GM18505 (cell line): ENCODE results near the gene WNT9B.

Source experiments
- ATAC-seq: cut with Tn5 transposase; IDR thresholded peaks from one replicate; pipeline ENCODE4 v1.9.1; 2021; ENCODE audit not compliant: unreplicated experiment
- POLR2A ChIP-seq: IDR thresholded peaks from 4 replicates; pipeline ENCODE4 v1.6.1; 2011; ENCODE audit warnings: borderline replicate concordance; ENCODE audit not compliant: insufficient read depth, insufficient read length; ENCODE audit errors: extremely low read depth

The WNT9B gene

GRCh38 chr17:46857600-46857999 lies 6.2 kb downstream of the WNT9B start:
- TF ChIP-seq POLR2A: no peak
- no peak for ATAC-seq

GRCh38 chr17:46859996-46860395 lies 8.6 kb downstream of the WNT9B start:
- no peak for ATAC-seq
- TF ChIP-seq POLR2A: no peak

GRCh38 chr17:46862949-46863348 lies 11.6 kb downstream of the WNT9B start:
- no peak for TF ChIP-seq POLR2A
- ATAC-seq: no peak

GRCh38 chr17:46863383-46864121 lies 12.2 kb downstream of the WNT9B start:
- no peak for ATAC-seq
- TF ChIP-seq POLR2A: no peak

- TF ChIP-seq POLR2A: no peak
- no peak for ATAC-seq
Observed at GRCh38 chr17:46865100-46865499, 13.7 kb downstream of the WNT9B start.

DNA sequence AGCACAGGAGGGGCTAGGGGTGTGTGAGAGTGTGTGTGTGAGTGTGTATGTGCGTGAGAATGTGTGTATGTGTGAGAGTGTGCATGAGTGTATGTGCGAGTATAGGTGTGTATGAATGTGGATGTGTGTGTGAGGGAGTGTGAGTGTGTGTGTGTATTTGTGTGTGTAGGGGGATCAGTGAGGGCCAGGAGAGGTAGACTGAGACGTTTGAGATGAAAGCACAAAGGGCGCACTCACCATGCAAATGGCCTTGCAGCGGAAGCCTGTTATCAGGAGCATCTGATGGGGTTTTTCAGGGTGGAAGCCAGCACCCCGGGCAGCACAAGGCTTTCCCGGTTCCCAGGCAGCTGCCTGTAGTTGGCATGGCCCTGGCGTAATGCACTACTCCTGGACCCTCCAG lies 14.9 kb downstream of the WNT9B start:
- no peak for TF ChIP-seq POLR2A
- ATAC-seq: no peak

DNA sequence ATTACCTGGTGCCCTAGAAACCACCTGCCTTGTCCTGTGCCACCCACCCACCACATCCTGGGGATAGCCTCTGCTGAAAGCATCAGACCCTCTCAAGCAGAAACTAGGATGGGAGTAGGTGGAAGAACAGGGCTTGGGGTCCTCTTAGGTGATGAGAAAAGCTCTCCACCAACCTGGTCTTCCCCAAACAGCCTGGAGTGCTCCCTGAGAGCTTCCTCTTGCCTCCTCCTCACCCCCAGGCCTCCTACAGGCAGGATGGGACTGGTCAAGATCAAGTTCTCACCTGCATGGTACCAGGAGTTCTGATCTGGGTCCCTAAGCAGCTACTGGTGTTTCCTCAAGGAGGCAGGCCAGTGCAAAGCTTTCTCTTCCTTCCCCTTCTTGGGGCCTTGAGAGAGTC lies 15.4 kb downstream of the WNT9B start:
- no peak for TF ChIP-seq POLR2A
- no peak for ATAC-seq

DNA sequence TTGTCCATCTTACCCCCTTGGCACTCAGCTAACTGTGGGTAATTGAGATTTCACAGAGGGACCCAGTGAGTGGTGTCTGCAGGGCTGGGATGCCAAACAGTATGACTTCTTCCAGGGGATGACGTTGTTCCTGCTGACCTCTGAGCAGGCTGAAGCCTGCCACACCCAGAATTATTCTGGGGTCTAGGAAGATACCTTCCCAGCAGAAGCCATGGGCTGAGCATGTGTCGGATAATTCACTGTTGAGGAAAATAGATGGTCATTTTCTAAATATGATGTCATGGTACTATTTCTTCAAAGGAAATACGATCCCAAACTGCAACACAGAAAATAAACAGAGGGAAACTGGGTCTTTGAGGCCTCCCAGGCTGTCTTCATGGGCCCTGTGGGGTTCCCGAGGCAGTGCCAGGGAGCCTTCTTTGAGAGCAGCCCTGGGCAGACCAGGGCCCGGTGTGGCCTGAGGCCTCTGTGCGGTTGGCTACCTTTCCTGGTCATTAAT lies 17.4 kb downstream of the WNT9B start:
- no peak for ATAC-seq
- TF ChIP-seq POLR2A: no peak

- ATAC-seq: no peak
Observed at GRCh38 chr17:46869296-46869695, 17.9 kb downstream of the WNT9B start.

GRCh38 chr17:46869975-46870803 lies 18.8 kb downstream of the WNT9B start:
- TF ChIP-seq POLR2A: no peak
- no peak for ATAC-seq

More at GRCh38 chr17:46869296-46869695, 17.9 kb downstream of the WNT9B start:
- no peak for TF ChIP-seq POLR2A

- ATAC-seq: no peak
- TF ChIP-seq POLR2A: no peak
Observed at GRCh38 chr17:46872421-46872820, 21.0 kb downstream of the WNT9B start.

DNA sequence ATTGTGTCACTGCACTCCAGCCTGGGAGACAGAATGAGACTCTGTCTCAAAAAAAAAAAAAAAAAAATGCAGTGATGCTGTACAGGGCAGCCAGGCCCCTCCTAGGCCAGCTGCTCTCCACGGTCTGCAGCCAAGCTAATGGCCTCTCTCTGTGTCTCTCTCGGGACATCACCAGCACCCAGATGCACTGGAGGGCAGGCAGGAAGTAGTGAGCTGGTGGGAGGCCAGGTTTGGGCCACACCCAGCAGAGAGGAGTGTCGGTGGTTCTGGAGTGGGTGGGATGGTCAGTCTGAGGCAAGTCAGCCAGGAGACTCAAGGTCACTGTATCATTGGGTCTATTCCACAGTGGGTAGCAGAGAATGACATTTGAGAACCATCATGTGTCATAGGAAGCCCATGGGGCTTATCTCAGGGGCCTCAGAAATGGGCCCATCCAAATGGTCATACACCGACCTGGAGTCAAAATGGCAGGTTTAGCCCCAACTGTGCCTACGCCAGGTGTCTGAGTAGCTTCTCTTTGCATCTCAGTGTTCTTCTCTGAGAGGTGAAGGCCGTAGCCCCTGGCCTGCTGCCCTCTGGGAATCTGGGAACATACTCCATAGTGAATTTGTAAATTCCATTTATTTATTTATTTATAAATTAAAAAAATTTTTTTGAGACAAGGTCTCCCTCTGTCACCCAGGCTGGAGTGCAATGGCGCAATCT lies 22.7 kb downstream of the WNT9B start:
- no peak for ATAC-seq

GRCh38 chr17:46874906-46875305 lies 23.5 kb downstream of the WNT9B start:
- ATAC-seq: no peak

More for the DNA sequence above, 22.7 kb downstream of the WNT9B start:
- TF ChIP-seq POLR2A: no peak

More at GRCh38 chr17:46874906-46875305, 23.5 kb downstream of the WNT9B start:
- TF ChIP-seq POLR2A: no peak
